Vagina (tissue), 2 donors: ENCODE measurements around the gene PADI3. TPM values are rescaled to one million over a fixed set of nuclear protein-coding genes. Genes with fewer than 3 reads are reported as not detected.

Experiments
- DNase-seq, 2 donors: peaks; one replicate each; pipeline ENCODE4 v3.0.0-alpha.2; 2017; ENCODE audit errors: extremely low spot score in 2 of 2
- H3K27ac ChIP-seq: fragments of 200-600 bp; sonication (generic); one replicate; pipeline ENCODE4 v1.5.1; 2019
- H3K27me3 ChIP-seq: fragments of 200-600 bp; sonication (generic); one replicate; pipeline ENCODE4 v1.5.1; 2019
- H3K36me3 ChIP-seq, 2 donors: fragments of 200-600 bp; sonication (generic); one replicate each; pipeline ENCODE4 v1.5.1; 2017 to 2019
- H3K4me1 ChIP-seq: fragments of 200-600 bp; sonication (generic); one replicate; pipeline ENCODE4 v1.5.1; 2019
- H3K4me3 ChIP-seq, 2 donors: fragments of 200-600 bp; sonication (generic); 1 replicate in 1 of 2; 2 replicates in 1 of 2; pipeline ENCODE4 v1.5.1; 2016 to 2019
- H3K9me3 ChIP-seq: fragments of 200-600 bp; sonication (generic); one replicate; pipeline ENCODE4 v1.5.1; 2019
- POLR2A ChIP-seq, 2 donors: fragments of 450-650 bp; IDR thresholded peaks; one replicate each; pipeline ENCODE4 v1.6.1; 2017; ENCODE audit warnings: antibody characterized with exemption in 2 of 2, mild to moderate bottlenecking in 2 of 2, moderate library complexity in 2 of 2
- POLR2AphosphoS5 ChIP-seq, 2 donors: sonication (generic); formaldehyde crosslinking; IDR thresholded peaks; one replicate each; pipeline ENCODE4 v1.9.0; 2017; ENCODE audit warnings: antibody characterized with exemption in 2 of 2, mild to moderate bottlenecking in 2 of 2, low read depth in 1 of 2; ENCODE audit not compliant: insufficient read depth in 1 of 2
- intact Hi-C: fragments of 100-400 bp; cut with DNase I; formaldehyde crosslinking; loops from one replicate; pipeline ENCODE4 v1.15.1; 2023
- microRNA-seq: library from miRNA; unstranded; fragments of <30 nt; microRNA quantifications from one replicate; pipeline ENCODE4, GENCODE V29; 2017; ENCODE audit warnings: borderline number of aligned reads, borderline replicate concordance
- small RNA-seq: library from RNA; depleted of rRNA; stranded (forward); fragments of <200 nt; gene quantifications from one replicate; pipeline ENCODE3, GENCODE V24; 2016
- total RNA-seq: library from RNA; depleted of rRNA; stranded (reverse); fragments of >200 nt; gene quantifications from one replicate; pipeline ENCODE4 v1.2.3, GENCODE V29; 2016
- TF ChIP-seq, protein P1 (sequence below), 3 experiments: fragments of 450-650 bp in 2 of 3; fragments of 200-600 bp in 1 of 3; sonication (generic) in 1 of 3; IDR thresholded peaks; one replicate each; pipeline ENCODE4 v1.5.1; 2017 to 2019; ENCODE audit warnings: antibody characterized with exemption in 3 of 3, mild to moderate bottlenecking in 2 of 3, moderate library complexity in 2 of 3

Gene PADI3
- total RNA-seq, 1 donor from 2014 or later: 7.1 TPM

GRCh38 chr1:17328855-17329254 lies 80.0 kb downstream of the PADI3 start:
- DNase-seq: no peak
- no peaks in the 10 kb centered on the region for H3K27me3 ChIP-seq
- no peak overlapping the region for H3K27ac ChIP-seq
- intact Hi-C loops: no loop called here
- TF ChIP-seq POLR2A (IDR thresholded peaks at IDR 0.05) (no peak), POLR2AphosphoS5 (IDR thresholded peaks at IDR 0.05; ENCODE audit: insufficient read depth in 1 of 2, low read depth in 1 of 2) (no peak)
- TF ChIP-seq, protein P1, sequence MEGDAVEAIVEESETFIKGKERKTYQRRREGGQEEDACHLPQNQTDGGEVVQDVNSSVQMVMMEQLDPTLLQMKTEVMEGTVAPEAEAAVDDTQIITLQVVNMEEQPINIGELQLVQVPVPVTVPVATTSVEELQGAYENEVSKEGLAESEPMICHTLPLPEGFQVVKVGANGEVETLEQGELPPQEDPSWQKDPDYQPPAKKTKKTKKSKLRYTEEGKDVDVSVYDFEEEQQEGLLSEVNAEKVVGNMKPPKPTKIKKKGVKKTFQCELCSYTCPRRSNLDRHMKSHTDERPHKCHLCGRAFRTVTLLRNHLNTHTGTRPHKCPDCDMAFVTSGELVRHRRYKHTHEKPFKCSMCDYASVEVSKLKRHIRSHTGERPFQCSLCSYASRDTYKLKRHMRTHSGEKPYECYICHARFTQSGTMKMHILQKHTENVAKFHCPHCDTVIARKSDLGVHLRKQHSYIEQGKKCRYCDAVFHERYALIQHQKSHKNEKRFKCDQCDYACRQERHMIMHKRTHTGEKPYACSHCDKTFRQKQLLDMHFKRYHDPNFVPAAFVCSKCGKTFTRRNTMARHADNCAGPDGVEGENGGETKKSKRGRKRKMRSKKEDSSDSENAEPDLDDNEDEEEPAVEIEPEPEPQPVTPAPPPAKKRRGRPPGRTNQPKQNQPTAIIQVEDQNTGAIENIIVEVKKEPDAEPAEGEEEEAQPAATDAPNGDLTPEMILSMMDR (IDR thresholded peaks at IDR 0.05): no peak
- H3K36me3 ChIP-seq: no peaks in the 10 kb centered on the region
- H3K4me3 ChIP-seq: no peak overlapping the region
- H3K4me1 ChIP-seq: no peaks in the 10 kb centered on the region
- no peaks in the 10 kb centered on the region for H3K9me3 ChIP-seq

DNA sequence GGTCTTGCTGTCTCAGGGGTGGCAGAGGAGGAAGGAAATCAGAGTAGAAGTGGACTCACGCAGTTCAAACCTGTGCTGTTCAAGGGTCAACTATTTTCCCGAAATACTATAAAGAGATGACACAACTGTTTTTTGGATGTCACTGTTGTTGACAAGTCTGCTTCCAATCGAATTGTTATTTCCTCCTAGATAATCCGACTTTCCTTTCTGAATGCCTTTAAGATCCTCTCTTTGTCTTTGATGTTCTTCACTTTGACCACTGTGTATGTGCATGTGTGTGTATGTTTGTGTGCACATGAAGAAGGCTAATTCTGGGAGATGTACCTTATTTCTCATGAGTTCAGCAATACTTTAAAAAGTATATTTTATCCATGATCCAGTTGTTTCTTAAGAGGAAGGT lies 80.7 kb downstream of the PADI3 start:
- intact Hi-C loops: no loop called here
- Histone ChIP-seq H3K27ac (no peak overlapping the region), H3K9me3 (no peaks in the 10 kb centered on the region), H3K4me3 (no peak overlapping the region), H3K27me3 (no peaks in the 10 kb centered on the region), H3K36me3 (no peaks in the 10 kb centered on the region), H3K4me1 (no peaks in the 10 kb centered on the region)
- no peak for DNase-seq
- no peak for TF ChIP-seq POLR2AphosphoS5 (IDR thresholded peaks at IDR 0.05; ENCODE audit: insufficient read depth in 1 of 2, low read depth in 1 of 2)
- TF ChIP-seq, protein P1 (IDR thresholded peaks at IDR 0.05): no peak
- no peak for TF ChIP-seq POLR2A (IDR thresholded peaks at IDR 0.05)

GRCh38 chr1:17330856-17331255 lies 82.0 kb downstream of the PADI3 start:
- intact Hi-C loops: no loop called here
- H3K27me3 ChIP-seq: no peaks in the 10 kb centered on the region

DNA sequence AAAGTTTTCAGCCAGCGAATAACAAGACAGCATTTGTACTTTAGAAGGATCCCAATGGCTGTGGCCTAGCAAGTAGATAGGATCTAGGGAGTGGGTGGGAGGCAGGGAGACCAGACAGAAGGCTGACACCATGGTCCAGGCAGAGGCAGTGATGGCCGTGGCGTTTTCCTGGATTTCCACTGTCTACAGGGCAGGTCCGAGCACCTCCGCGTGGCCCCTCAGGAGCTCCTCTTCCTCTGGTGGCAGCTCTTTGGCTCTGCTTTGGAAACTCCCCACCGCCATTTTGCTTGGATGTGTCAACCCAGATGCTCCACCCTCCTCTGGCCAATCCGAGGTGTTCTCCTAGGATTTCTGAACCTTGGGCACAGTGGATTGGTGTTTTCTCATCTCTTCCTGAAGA lies 84.2 kb downstream of the PADI3 start:
- Histone ChIP-seq H3K27ac (no peak overlapping the region), H3K36me3 (no peaks in the 10 kb centered on the region), H3K4me3 (no peak overlapping the region), H3K9me3 (no peaks in the 10 kb centered on the region), H3K27me3 (no peaks in the 10 kb centered on the region), H3K4me1 (no peaks in the 10 kb centered on the region)
- TF ChIP-seq POLR2A (IDR thresholded peaks at IDR 0.05) (no peak), POLR2AphosphoS5 (IDR thresholded peaks at IDR 0.05; ENCODE audit: insufficient read depth in 1 of 2, low read depth in 1 of 2) (no peak)
- TF ChIP-seq, protein P1 (IDR thresholded peaks at IDR 0.05): no peak
- intact Hi-C loops: no loop called here
- no peak for DNase-seq

More at GRCh38 chr1:17330856-17331255, 82.0 kb downstream of the PADI3 start:
- Histone ChIP-seq H3K4me3 (no peak overlapping the region), H3K9me3 (no peaks in the 10 kb centered on the region), H3K4me1 (no peaks in the 10 kb centered on the region), H3K27ac (no peak overlapping the region), H3K36me3 (no peaks in the 10 kb centered on the region)
- DNase-seq: no peak
- TF ChIP-seq POLR2A (IDR thresholded peaks at IDR 0.05): no peak
- TF ChIP-seq, protein P1 (IDR thresholded peaks at IDR 0.05): no peak
- no peak for TF ChIP-seq POLR2AphosphoS5 (IDR thresholded peaks at IDR 0.05; ENCODE audit: insufficient read depth in 1 of 2, low read depth in 1 of 2)

Small RNA genes within 50 kb of the gene (microRNA-seq; reads per million reads assigned to microRNA genes)
- not detected for gene MIR3972

Small RNA genes within 50 kb of the gene (small RNA-seq; reads per million reads assigned to genes)
- gene MIR3972: not detected

Other genes with a start within 250 kb of the PADI3 start
- 31.7 TPM for gene ATP13A2, start 237.2 kb upstream of the PADI3 start, total RNA-seq
- gene SDHB, start 195.1 kb upstream of the PADI3 start, total RNA-seq: 96.5 TPM
- gene PADI2, start 129.6 kb upstream of the PADI3 start, total RNA-seq: 0.98 TPM
- 46.4 TPM for gene PADI1, start 44.0 kb upstream of the PADI3 start, total RNA-seq
- 0.74 TPM for gene PADI4, start 59.1 kb downstream of the PADI3 start, total RNA-seq
- gene PADI6, start 123.1 kb downstream of the PADI3 start, total RNA-seq: not detected
- 31.2 TPM for gene RCC2, start 190.6 kb downstream of the PADI3 start, total RNA-seq